Stimulated activated CD4-positive, alpha-beta T cell treated with anti-CD3 and anti-CD28 coated beads, Interleukin-4, amount 100 ng/mL, for 4 hours (primary cell): ENCODE data around the gene ADCK2.
"Not testable (repeated sequence)": the region's sequence is repeated elsewhere in the genome, so short reads cannot be mapped to it uniquely, and the experiment has no call there.

Experiments used
- DNase-seq, 2 experiments: peaks; one replicate each; pipeline ENCODE4 v3.0.0-alpha.2; 2020

ADCK2 gene

DNA sequence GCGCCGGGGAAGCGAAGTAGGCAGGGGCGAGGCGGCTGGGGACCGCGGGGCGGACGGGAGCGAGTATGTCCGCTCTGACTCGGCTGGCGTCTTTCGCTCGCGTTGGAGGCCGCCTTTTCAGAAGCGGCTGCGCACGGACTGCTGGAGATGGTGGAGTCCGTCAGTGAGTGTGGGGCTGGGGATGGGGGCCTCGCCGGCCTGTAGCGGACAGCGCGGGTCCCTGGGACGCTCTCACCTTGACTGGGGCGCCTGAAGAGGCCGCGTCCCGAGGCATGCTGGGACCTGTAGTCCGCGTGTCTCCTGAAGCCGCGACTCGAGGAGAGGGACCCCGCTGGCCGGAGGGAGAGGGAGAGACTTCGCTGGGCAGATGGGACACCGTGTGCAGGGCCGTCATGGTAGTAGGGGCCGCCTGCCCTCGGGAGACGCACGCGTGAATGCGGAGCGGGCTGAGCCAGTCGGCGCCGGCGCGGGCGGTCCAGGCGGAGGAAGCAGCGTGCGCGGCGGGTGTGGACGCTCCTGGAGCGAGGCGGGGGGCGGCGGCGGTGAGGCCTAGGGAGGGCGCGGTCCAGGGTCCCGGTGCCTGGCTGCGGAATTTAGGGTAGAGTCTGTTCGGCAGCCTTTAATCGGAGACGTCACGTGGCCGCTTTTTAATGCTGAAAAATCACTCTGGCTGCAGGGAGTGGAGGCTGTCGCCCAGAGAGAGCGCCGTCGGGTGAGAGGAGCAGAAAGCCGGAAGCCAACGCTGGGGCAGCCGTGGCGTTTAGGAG lies 24.1 kb downstream of the ADCK2 start, which contains the start of gene NDUFB2:
TSS of gene NDUFB2 (plus strand) at position 29 of the 767 bp plus-strand sequence. CDS start at position 66, 37 bp downstream.
- peak; percentile 52 to 96 for DNase-seq

- DNase-seq = no peak
Observed at GRCh38 chr7:140697447-140698143, 24.9 kb downstream of the ADCK2 start.

DNA sequence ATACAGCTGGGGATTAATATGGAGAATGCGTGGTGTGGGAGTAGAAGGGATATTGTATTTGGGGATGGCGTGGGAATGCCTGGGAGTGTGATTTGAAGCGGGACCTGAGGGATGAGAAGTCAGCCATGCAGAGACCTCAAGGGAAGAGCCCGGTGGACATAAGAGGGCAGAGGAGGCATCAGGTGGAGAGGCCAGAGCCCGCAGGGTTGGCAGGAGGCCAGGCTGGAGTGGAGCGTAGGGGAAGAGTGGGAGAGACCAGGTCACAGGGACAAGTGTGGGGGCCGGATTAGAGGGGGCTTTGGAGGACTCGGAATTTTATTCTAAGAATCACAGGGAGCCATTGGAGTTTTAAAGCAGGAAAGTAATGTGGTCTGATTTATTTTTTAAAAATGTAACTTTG lies 25.7 kb downstream of the ADCK2 start:
- no peak for DNase-seq

DNA sequence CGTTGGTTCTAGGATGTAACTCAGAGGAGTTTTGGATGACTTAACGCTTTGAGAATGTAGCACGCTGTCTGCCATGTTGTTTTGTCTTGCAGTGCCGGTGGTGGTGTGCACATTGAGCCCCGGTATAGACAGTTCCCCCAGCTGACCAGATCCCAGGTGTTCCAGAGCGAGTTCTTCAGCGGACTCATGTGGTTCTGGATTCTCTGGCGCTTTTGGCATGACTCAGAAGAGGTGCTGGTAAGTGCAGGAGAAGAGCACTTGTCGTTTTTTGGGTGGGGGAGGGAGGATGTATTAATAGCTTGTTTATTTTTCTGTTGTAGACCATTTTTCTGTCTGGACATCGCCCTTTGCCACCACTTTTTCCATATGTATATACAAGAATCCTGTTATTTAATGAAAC lies 30.0 kb downstream of the ADCK2 start:
- DNase-seq = no peak

- no peak for DNase-seq
Observed at GRCh38 chr7:140704205-140704604, 31.5 kb downstream of the ADCK2 start.

DNA sequence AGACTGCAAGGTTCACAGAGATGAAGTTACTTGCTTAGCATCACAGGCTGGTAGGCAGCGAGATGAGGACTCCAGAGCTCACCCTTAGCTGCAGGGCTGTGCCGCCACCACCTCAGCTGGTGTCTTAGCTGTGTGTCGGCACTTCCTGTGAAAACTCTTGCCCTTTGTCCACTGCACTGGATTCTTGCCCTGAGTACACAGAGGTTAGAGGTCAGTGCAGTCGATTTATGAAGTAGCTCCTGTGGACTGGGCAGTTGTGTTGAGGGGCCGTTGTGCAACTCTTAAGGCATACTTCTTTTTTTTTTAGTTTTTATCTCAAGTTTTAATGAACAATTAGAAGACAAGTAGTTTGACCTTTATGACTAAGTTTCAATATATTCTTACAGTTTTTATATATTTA lies 34.4 kb downstream of the ADCK2 start:
- no peak for DNase-seq

- DNase-seq = not testable (repeated sequence)
Observed at GRCh38 chr7:140708764-140709163, 36.0 kb downstream of the ADCK2 start.

GRCh38 chr7:140712392-140712791 lies 39.6 kb downstream of the ADCK2 start:
- DNase-seq = not testable (repeated sequence)

DNA sequence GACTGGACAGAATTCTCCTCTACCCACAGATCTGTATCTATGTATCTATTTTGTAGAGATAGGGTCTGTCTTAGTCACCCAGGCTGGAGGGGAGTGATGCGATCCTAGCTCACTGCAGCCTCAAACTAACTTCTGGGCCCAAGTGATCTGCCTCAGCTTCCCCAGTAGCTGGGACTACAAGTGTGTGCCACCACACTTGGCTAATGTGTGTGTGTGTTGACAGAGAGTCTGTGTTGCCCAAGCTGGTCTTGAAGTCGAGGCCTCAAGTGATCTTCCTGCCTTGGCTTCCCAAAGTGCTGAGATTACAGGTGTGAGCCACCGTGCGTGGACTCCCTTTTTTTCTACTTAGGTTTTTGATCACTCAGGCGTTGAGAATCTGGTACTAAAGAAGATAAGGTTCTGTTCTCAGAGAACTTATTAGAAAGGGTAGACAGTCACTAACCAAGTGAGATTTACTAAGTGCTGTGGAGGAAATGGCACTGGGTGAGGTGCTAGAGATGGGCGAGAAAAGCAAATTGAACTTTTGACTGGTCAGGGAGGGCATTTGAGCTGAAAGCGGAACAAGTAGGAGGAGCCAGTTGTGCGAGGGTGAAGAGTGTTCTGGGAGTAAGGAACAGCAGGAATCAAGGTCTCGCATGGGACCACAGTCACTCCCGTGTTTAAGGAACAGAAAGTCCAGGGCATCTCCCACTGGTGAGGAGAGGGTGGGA lies 41.7 kb downstream of the ADCK2 start:
- no peak for DNase-seq

- no peak for DNase-seq
Observed at GRCh38 chr7:140719721-140720120, 47.0 kb downstream of the ADCK2 start.

DNA sequence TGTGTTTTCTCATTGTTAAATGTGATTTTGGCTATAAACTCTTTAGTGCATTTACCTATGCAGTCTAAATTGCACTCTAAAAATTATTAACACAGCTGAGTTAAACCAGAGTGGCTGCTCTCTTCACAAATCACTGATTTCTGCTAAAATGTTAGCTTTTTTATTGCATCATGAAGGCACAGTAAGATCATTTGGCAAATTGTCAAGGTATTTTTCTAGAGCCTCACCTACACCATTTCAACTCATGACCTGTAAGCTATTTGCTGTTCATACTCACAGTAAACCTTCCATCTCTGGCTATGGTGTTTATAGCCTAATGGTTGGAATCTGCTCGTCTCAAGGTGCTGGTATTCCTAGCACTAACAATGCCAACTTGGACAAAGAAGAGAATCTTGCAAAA lies 49.5 kb downstream of the ADCK2 start:
- no peak for DNase-seq

GRCh38 chr7:140723006-140723405 lies 50.3 kb downstream of the ADCK2 start:
- peak; percentile 10 to 26 for DNase-seq

GRCh38 chr7:140723574-140723973 lies 50.8 kb downstream of the ADCK2 start:
- DNase-seq = no peak

GRCh38 chr7:140724706-140725105 lies 52.0 kb downstream of the ADCK2 start:
- DNase-seq = no peak

DNA sequence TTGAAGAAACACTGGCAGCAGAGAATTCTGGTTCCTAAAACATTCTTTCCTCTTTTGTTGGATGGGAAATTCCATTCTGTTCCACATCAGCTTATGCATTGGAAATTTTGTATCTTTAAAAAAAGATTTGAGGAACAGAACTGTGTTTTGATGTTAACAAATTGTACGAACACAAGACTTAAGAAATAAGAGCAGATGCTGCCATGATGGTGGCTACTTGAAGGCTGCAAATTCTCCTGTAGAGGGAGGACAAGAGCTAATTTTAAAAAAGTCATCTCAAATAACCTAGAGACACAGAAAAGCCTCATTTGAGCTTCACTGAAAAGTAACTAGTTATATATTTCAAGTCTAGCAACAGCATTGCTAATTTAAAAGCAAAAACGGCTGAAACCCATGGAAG lies 53.5 kb downstream of the ADCK2 start:
- no peak for DNase-seq

DNA sequence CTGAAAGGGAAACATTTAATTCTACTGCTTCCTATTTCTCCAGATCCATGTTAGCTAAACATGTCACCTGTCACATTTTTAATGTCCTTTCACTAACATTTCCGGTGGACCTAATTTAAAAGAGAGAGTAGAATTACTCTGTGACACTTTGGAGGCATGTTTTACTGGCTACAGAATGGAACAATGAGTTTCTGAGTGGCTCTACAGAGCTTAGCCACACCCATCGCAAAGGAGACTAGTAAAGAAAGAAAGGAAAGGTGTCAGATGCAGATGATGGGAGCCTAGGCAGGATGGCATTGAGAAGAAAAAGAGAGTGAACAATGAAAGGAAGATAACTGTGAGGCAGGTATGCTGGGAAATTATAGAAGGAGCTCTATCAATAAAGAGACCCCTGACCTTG lies 59.7 kb downstream of the ADCK2 start:
- DNase-seq = no peak

DNA sequence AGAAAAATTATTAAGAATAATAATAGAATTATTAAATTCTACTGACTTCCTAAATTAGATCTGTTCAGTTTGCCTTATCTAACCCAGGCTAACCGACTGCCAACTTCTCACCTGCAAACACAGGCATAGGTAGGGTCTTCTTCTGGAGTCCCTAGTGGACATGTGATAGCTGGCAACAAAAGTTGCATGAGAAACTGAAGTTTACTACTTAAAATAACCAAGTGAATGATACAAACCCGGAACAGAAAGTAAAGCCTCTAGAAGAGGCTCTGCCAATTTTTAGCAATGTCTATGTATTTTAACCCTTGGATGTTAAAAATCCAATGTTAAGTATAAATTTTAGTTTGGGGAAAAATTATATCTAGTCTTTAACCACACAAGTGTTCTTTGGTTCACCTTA lies 61.4 kb downstream of the ADCK2 start:
- DNase-seq = no peak

DNA sequence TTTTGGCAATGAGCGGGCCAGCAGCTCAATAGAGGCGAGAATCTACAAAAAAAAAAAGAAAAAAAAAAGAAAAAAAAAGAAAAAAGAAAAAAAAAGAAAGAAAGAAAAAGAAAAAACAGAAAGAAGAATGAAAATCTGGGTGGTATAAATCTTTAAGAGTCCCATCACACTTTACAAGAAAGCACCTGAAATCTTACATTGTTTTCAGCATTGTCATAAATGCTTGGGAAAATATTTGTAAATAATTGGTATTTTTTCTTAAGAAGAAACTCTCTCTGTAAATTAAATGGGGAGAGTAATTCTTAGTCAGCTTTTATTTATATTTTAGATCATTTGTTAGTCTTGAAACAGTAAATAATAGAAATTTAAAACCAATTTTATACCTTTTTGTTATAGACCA lies 62.0 kb downstream of the ADCK2 start:
- DNase-seq = no peak

DNA sequence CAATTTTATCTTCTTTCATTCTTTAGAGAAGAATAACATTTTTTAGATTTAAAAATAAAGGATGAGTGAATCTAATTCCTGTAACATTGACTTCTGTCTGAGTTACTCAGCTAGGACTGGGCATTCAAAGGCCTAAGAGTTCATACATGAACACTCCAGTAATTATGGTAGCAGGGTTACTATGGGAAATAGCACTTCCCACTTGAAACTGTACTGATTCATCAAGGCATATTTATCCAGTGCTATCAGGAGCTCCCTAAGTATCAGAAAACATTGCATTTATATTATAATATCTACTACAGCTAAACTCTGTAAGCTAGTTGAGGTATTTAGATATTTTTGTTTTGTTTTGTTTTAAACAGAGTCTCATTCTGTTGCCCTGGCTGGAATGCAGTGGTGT lies 65.5 kb downstream of the ADCK2 start:
- DNase-seq = no peak

GRCh38 chr7:140743255-140743654 lies 70.5 kb downstream of the ADCK2 start:
- not testable (repeated sequence) for DNase-seq

DNA sequence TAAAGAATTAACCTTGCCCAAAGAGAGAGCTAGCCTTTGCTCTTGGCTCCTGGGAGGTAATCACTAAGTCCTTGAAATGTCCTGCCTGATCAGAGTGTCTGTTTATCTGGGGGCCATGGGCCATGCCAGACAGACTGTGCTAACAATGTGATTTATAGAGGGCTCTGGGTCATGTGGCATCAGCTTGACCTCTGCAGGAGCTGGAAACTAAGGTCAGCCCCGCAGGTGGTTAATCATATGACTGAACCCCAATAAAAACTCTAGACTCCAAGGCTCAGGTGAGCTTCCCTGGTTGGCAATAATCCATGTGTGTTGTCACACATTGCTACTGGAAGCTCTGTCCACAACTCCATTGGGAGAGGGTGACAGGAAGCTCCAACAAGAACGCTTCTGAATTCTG lies 71.3 kb downstream of the ADCK2 start:
- no peak for DNase-seq
